AG09309 (cell line): Measurements from ENCODE around the gene SERPINA6.
"Not testable (repeated sequence)": the region's sequence is repeated elsewhere in the genome, so short reads cannot be mapped to it uniquely, and the experiment has no call there.

Experiments used
- DNase-seq: peaks from one replicate; pipeline ENCODE4 v3.0.0-alpha.2; 2010; ENCODE audit warnings: low read depth
- H3K4me3 ChIP-seq: 2 replicates; pipeline ENCODE4 v1.5.1; 2011; ENCODE audit warnings: mild to moderate bottlenecking, low read depth, low read length, moderate library complexity; ENCODE audit not compliant: control insufficient read depth
- CTCF ChIP-seq: IDR thresholded peaks from 2 replicates; pipeline ENCODE4 v1.5.1; 2011; ENCODE audit warnings: mild to moderate bottlenecking, low read depth, low read length, inconsistent platforms; ENCODE audit not compliant: insufficient read depth, control insufficient read depth; ENCODE audit errors: missing control alignments

SERPINA6 gene

GRCh38 chr14:94267352-94267751, 55.8 kb downstream of the SERPINA6 start:
- TF ChIP-seq CTCF = no peak
- DNase-seq = no peak
- no peak overlapping the region for H3K4me3 ChIP-seq

GRCh38 chr14:94264195-94264594, 58.9 kb downstream of the SERPINA6 start:
- DNase-seq, H3K4me3 ChIP-seq: not testable (repeated sequence)
